ENCODE data around the gene ATAD3C.

- TF ChIP-seq CTCF (IDR thresholded peaks at IDR 0.05) = no peak
- no peak for TF ChIP-seq POLR2A (IDR thresholded peaks at IDR 0.05)
- TF ChIP-seq EP300 (IDR thresholded peaks at IDR 0.05) = no peak
Measured at GRCh38 chr1:1433804-1434130, 15.7 kb upstream of the ATAD3C start.

All from sigmoid colon (tissue), 4 donors.